ENCODE data around the gene BEND5. TPM values are rescaled to one million over a fixed set of nuclear protein-coding genes. Genes with fewer than 3 reads are reported as not detected.

Gene BEND5
- polyA plus RNA-seq, 4 donors = 23.8 to 29.7 (median 25.2) TPM

DNA sequence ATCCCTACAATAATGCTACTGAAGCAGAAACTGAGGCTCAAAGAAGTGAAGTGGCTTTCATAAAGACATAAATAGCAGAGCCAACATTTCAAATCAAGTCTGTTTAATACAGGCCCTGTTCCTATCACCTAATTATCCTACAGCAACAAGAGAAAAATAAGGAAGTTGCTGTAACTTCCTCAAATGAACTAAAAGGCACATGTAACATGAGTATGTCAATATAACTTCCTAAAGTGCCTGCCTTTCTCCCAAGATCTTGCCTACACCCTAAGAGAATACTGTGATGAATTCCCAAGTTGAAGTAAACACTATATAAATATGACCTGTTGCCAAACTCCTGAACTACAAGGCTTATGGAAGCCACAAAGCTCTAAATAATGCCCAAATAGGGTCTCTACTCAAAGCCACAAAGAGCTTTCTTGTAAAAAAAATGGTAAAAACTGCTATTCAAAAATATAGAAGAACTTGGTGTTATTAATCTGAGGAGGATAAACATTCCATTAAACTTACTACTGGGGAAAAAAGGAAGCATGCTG, 8.6 kb downstream of the BEND5 start:
- DNase-seq (ENCODE audit: low read depth in 4 of 4, low spot score in 3 of 4) = no peak

DNA sequence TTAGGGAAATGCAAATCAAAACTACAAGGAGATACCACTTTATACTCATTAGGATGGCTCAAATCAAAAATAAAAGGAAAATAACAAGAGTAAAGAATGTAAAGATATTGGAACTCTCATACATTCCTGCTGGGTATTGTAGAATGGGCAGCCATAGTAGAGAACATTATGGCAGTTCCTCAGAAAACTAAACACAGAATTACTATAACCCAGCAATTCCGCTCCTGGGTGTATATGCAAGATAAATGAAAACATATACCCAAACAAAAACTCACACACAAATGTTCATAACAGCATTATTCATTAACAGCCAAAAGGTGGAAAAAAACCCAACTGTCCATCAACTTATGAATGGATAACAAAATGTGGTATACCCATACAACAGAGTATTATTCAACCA, 11.4 kb downstream of the BEND5 start:
- no peak for DNase-seq (ENCODE audit: low read depth in 4 of 4, low spot score in 3 of 4)

DNA sequence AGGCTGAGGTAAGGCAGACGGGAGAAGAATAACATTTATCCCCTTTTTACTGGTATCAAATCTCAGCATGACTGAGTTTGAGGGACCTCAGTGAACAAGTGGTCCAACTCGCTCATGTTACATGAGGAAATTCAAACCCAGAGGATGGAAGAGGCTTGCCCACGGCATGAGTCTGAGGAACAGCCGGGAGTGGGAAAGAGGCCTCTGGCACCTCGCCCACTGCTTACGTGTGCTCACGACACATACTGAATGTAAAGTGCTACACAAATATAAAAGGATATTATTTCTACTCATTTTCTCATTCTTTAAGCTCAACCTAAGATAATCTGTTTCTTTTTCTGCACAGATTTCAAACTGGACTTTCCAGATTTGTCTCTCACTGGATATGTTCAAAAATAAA, 14.7 kb downstream of the BEND5 start:
- DNase-seq (ENCODE audit: low read depth in 4 of 4, low spot score in 3 of 4) = no peak

DNA sequence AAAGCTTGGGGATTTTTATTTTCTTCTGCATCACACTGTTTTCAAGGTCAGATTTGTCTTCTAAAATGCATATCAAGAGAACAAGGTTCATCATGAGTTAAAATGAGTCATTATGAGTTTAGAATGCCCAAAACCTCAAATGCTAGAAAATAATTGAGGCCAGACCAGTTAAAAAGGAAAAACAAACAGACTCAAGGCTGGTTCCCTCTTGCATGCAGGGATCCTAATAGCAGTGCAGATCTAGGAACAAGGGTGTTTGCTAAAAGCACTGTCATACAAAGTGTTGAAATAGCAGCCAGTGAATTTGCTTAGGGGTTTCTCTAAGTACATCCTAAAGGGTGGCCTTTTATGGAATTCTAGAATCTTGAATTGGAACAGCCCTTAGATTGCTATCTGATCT, 15.3 kb downstream of the BEND5 start:
- DNase-seq (ENCODE audit: low read depth in 4 of 4, low spot score in 3 of 4) = no peak

DNA sequence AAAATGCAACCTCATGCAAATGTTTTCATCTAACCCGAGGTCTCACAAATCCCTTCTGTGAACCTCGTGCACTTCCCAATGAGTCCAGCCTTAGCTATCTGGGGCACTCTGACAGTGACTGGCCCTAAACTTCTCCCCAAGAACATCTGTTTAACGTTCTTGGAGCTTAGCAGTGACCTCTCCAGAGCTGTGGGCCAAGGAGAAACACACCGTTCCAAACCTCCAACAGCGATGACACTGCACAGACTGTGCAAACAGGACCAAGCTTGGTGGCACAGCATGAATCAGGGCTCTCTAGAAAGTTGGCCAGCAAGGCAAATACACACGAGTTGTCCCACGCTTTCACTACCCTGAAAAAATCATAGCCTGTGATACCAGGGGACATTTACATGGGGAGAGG, 15.8 kb downstream of the BEND5 start:
- no peak for DNase-seq (ENCODE audit: low read depth in 4 of 4, low spot score in 3 of 4)

DNA sequence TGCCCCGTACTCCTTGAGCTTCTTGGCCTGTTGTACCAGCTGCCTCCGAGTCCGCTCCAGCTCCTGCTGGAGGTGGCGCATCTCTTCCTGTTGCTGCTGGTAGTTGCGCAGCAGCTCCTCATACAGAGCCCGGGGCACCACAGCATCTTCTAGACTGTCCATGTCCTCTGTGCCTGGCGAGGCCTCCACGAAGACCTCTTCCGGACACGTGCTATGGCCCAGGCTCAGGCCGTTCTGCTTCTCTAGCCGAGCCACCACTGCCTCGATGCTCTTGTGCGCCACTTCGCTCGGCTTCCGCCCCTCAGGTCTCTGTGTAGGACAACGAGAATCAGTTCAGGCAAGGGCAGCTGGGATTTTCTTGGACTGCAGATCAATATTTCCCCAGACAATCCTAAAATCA, 17.7 kb downstream of the BEND5 start:
- no peak for DNase-seq (ENCODE audit: low read depth in 4 of 4, low spot score in 3 of 4)

DNA sequence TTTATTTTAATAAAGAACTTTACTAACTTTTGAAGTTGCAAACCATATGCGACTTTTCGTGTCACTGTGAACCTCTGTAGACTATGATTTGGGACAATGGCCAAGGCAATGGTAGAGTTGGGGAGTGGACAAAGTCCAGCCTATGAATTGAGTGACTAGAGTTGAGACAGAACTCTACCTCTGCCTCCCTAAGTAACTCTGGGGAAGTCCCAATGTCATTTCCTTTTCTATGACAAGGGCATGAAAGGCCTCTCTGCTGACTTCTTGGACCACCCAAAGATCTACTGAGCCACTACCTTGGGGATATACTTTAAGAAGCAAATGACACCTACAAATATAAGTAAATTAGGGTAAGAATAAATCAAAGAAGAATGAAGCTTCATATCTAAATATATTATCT, 19.3 kb downstream of the BEND5 start:
- no peak for DNase-seq (ENCODE audit: low read depth in 4 of 4, low spot score in 3 of 4)

DNA sequence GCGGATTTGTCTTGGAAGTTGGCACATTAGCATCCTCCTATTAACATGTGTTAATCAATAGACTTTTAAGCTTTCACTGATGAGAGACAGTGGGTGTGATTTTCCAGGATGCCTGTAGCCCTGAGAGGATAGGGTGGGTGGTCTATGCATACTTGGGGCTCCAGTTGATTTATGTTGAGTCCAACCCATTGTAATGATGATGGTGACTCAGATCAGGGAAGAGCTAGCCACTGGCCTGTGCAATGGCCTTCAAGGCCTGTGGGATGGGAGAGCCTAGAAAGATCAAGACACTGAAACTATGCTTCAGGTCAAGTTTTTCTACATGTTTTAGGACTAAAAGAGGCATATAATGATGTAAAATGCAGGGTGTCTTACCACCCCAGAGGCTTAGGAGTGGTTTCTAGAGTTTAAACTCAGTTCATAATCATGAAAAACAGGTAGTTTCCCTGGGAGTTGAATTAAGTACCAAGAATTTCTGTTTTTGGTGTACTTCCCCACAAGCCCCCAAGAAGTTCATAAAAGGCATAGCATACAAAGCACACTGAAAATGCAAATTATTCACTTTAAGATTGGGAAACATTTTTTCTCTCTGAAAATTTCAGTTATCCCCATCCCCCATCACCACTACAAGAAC, 19.9 kb downstream of the BEND5 start:
- DNase-seq (ENCODE audit: low read depth in 4 of 4, low spot score in 3 of 4) = no peak

DNA sequence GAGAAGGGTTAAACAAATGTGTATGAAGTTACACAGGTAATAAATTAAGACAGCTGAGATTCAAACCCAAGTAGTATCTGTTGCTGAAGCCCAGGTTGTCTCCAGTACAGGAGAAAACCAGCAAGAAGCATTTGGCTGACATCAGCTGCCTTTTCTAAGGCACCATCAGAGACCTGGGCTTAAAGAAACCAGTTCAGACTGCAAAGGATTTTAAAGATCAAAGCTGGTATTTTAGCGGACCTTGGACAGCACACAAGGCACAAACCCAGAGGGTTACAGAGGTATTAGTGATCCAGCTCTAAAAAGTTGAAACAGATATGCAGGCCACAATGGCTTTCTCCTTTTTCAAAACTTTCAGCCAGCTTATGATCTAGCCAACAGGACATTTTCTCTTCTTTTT, 23.4 kb downstream of the BEND5 start:
- no peak for DNase-seq (ENCODE audit: low read depth in 4 of 4, low spot score in 3 of 4)

DNA sequence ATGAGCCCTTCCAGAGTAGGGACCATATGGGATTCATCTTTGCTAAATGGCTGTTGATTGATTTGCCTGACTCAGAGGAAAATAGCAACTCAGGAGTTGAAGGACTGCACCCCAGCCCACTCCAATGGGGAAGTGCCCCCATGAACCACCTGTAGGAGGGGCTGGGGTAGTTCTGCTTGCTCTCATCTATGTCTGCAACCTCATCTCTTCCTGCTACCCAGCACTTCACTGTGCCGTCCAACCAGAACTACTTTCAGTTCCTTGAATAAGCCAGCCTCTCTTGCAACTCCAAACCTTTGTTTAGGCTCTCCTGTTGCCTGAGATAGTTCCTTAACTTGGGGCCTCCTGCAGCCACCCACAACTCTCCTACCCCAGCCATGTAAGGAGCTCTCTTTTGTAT, 26.6 kb downstream of the BEND5 start:
- no peak for DNase-seq (ENCODE audit: low read depth in 4 of 4, low spot score in 3 of 4)

DNA sequence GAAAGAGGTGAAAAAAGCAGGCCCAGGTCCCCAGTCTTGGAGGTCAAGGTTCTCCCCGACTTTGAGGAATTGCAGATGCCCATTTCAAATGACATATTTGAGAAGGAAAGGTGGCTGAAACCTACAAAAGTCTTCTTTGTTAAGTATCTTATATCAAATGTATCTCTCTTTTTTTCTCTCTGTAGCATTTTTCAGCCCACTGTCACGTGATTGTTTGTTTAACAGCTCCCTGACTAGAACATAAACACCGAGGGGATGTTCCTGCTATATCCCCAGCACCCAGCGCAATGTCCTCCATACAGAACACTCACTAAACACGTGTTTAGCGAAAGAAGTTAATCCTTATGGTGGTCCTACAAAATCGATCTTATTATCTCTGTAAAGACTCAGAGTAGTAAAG, 27.6 kb downstream of the BEND5 start:
- DNase-seq (ENCODE audit: low read depth in 4 of 4, low spot score in 3 of 4) = no peak

DNA sequence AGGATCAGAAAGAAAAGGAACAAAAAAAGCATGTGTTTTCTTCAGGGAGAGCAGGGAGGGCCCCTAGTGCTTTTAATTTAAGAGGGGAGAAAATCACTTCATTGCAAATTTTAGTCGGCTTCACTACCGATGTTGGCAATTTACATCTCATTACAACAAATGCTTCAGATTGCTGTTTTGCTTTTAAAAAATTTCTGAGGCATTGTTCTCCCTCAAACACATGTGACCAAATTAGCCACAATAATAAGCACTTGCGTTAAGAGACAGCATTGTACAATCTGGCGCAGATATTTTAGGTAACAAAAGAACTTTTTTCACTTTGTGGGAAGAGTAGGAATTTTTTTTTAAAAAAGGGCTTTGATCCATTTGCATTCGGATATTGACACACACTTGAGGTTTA, 29.8 kb downstream of the BEND5 start:
- no peak for DNase-seq (ENCODE audit: low read depth in 4 of 4, low spot score in 3 of 4)

DNA sequence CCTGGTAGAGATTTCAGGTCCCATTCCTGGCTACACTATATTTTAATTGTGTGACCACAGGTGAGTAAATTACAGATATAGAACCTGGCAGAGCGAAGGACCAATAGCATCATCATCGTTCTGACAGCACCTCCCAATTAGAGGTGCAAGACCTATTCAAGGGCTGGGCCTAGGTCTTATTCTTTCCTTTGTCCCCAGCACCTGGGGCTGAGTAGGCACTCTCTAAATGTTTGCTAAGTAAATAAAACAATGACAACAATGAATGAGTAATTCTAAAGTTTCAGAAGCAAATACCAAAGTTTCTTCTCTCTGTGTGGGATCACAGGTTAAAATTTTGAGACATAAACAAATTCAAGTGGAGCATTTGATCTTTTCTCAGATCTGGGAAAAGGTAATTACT, 32.7 kb downstream of the BEND5 start:
- no peak for DNase-seq (ENCODE audit: low read depth in 4 of 4, low spot score in 3 of 4)

DNA sequence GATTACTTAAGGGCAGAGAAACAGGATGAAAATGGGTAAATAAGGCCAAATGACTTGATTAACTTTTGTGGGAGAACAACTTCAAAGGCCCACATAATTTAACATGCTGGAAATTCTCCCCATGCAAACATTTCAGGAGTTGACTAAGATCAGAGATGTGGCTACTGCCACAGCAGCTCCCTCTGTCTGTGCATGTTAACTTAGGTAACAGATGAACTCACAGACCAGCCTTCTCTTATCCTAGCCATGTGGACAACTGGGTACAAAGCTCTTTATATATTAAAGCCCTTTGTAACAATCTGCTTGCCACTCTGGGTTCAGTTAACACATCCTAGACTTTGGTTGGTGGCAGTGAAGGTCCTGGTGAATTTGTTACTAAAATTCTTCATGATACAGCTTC, 33.2 kb downstream of the BEND5 start:
- DNase-seq (ENCODE audit: low read depth in 4 of 4, low spot score in 3 of 4) = no peak

DNA sequence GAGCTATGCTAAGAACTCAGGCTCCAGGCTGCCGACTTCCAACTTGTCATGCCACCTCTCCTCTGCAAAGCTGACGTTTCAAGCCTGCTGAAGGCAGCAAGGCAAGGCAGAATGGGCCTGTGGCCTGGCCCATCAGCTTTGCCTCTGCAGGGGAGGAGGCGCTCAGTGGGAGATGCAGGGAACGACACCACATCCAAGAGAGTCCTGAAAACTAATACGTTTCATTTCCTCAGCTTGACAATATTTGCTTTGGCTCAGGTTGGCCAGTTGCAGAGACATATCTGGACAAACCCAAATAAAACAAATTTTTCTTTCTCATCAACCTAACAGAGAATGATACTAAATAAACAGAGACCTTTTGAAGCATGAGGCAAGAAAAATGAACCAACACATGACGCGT, 35.3 kb downstream of the BEND5 start:
- no peak for DNase-seq (ENCODE audit: low read depth in 4 of 4, low spot score in 3 of 4)

DNA sequence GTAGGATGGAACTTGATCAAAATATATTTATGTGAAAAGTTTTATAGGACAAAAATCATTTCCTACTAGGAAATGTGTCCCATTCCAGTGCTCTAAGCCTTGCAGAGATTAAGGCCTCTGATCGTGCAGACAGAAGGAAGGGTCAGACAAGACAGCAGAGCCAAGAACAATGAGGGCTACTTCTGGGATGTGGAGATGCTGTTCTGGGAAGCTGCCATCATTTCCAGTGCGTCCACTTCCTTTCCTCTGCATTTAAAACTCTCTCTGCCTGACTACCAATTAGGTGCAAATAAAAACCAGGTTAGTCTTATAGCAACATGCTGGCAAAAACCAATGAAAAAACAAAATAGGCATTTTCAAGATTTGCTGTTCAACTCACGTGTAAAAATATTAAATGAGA, 36.1 kb downstream of the BEND5 start:
- no peak for DNase-seq (ENCODE audit: low read depth in 4 of 4, low spot score in 3 of 4)

DNA sequence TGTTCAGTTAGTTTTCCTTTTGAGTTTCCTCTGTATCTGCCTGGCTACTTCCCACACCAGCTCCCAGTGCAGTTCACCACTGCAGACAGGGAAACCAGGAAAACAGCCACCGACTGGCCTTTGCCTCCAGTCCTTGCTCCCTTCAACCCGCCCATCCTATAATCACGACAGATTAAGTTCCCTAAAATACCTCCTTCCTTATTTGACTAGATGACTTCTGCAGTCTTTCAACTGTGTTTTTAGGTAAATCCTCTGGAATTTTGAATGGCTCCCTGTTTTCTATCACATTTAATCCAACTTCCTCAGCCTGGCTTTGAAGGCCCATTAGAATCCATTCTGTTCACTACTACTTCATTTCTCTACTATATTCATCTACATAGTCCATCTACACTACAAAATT, 37.6 kb downstream of the BEND5 start:
- DNase-seq (ENCODE audit: low read depth in 4 of 4, low spot score in 3 of 4) = no peak

DNA sequence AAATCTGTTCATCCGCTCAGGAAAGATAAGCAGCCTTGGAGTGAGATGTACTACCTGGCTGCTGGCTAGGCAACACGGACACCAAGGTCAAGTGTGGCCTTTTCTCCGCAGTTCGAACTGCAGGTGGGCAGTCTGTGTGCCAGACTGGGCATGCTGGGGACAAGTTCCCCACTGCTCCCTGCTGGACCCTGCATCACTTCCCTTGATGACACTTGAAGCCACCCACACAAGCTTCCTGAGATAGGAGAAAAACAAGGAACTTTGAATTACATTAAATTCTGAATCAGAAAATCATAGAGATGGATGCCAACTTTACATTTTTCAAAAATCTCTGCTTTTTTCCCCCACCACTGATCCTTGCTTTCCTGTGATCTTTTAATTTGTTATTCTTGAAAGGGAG, 38.3 kb downstream of the BEND5 start:
- no peak for DNase-seq (ENCODE audit: low read depth in 4 of 4, low spot score in 3 of 4)

DNA sequence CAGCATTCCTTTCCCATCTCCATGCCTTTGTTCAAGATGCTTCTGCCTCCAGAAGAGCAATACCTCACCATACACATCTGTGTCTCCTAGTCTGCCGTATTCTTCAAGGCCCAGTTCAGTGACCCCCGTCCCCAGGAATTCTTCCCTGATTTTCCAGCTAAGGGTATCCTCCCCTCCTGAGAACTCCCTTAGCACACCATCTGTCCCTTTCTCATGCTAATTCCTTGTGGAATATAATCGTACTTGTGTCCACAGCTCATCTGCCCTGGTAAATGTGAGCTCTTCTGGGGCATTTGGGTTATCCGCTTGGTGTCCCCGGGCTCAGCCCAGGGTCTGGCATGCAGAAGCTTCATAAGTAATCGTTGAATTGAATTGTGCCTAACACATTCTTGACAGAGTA, 40.9 kb downstream of the BEND5 start:
- no peak for DNase-seq (ENCODE audit: low read depth in 4 of 4, low spot score in 3 of 4)

DNA sequence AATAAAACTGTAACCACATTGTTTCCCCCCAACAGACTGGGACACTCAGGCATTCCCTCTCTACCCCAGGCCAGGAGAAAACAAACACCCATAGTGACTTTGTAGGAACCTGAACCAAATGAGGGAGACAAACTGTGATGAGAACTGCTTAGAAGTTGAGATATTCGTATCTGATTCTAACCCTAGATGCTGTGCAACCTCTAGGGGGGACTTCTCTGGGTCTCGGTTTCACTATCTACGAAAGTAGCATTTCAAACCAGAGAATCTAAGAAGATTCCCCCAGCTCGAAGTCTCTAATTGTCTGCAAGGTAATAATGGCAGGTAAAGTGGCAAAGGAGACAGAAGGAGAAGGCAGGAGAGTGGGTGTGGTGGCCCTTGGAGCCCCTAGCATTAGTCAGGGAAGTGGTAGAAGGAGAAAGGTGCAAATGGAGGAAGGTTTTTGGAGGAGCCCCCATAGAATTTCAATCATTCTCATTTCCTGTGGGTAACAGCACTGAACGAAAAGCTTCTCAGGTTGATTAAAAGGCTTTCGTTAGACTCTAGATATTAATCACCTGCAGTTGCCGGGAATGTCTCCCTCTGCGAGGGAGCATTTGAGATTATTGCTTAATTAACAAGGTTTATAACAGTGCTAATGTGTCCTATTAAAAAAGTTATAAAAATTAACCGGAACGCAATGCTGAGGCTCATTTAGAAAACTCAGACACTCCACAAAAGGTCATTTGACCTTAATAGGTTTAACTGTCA, 46.4 kb downstream of the BEND5 start:
- DNase-seq (ENCODE audit: low read depth in 4 of 4, low spot score in 3 of 4) = no peak

DNA sequence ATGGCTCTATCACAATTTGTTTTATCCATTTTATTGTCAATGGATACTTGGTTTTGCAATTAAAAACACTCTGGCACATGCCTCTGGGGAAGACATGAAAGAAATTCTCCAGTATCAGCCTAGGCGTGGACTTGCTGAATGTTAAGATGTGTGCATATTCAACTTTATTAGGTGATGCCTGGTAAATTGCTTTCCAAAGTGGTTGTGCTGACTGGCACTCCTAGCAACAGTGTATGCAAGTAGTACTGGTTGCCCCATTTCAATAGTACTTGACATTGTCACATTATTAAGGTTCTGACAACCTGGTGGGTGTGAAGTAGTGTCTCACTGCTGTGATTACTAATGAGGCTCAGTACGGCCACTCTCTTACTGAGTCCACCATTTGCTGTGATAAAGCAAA, 48.1 kb downstream of the BEND5 start:
- DNase-seq (ENCODE audit: low read depth in 4 of 4, low spot score in 3 of 4) = no peak

DNA sequence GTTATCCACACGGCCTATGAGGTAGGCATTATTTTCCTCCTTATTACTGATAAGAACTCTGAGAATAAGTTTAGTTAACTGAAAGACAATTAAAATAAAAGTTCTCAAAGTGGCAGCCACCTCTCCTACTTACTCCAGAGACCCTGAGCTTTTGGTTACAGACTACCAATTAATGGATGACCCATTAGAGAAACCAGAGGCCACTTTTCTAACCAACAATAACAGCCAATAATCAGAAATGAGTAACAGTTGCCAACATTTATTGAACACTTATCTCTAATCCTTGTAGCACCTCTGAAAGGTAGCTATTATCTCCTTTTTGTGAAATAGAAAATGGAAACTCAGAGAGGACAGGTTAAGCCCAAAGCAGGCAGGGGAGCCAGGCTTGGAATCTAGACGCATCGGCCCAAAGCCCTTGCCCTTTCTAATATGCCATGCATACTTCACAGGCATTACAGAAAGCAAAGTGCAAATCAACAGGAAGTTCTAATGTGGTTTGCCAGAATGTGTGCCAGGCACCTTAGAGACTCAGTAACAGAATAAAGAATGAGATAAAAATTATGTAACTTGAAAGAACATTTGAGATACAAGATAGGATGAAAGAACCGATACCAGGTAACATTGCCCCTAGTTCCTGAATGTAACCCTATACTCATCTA, 50.0 kb downstream of the BEND5 start:
- DNase-seq (ENCODE audit: low read depth in 4 of 4, low spot score in 3 of 4) = no peak
